ENCODE results near the gene AUTS2. TPM values are rescaled to one million over a fixed set of nuclear protein-coding genes. Genes with fewer than 3 reads are reported as not detected.
A peak's percentile ranks its signal among the peaks of the same experiment; 100 is the strongest.

Gene AUTS2
- total RNA-seq, 1 experiment from 2014 or later: 42.1 TPM

DNA sequence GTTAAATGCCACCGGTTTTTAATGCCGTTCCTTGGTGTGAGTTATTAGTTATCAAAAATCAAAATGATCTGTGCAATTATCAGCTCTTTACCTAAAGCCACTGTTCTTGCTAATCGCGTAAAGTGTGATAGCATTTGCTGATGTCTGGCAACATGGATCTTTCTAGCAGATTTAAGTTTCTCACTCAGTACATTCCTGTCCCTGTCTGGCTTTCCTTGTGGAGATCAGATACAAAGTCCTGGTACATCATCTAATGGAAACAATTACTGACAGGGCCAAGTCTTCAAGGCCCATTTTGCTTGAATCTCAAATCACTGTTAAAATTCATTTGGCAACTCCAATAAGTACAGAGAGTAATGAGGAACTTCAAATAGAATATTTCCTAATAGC, 755.7 kb downstream of the AUTS2 start:
- intact Hi-C loops (cut with micrococcal nuclease; ENCODE audit: unreplicated experiment): no loop called here
- POLR2A ChIA-PET (ENCODE audit: low non-redundant PET): no interaction called here
- BruUV-seq (replicated peaks): no TSS peak

DNA sequence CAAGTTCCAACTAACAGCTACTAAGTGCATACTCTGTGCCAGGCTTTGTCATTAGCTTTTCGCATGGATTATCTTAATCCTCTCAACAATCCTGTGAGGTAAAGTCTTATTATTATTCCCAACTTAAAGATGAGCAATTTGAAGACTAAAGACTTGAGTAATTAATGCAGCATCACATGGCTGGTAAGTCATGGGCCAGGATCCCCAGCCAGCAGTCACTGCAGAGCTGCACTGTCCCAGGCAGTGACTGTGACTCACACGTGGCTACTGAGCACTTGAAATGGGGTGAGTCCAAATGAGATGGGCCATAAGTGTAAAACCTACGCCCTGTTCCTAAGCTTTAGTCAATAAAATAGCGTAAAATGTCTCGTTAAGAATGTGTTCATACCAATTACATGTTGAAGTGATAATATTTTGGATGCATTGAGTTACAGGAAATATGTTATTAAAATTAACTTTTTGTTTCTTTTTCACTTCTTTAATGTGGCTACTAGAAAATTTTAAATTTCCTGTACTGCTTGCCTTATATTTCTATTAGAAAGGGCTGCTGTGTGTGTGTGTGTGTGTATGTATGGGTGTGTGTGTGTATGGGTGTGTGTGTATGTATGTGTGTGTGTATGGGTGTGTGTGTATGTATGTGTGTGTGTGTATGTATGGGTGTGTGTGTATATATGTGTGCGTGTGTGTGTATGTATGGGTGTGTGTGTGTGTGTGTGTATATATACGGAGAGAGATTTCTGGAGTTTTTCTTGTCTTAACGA, 756.3 kb downstream of the AUTS2 start:
- ChIA-PET CTCF (no interaction called here), POLR2A (ENCODE audit: low non-redundant PET) (no interaction called here)
- Histone ChIP-seq H3K9me3 (ENCODE audit: low read depth, low read length, poor library complexity, severe bottlenecking) (no peaks in the 10 kb centered on the region), H3K4me3 (ENCODE audit: low read depth, low read length, poor library complexity, severe bottlenecking) (no peak overlapping the region), H3K4me1 (ENCODE audit: insufficient read depth, low read length, poor library complexity, severe bottlenecking) (peaks cover 19% of the 10 kb centered on the region), H3K27me3 (replicated peaks; ENCODE audit: insufficient read depth, low read depth, low read length, poor library complexity) (no peaks in the 10 kb centered on the region), H3K27ac (ENCODE audit: low read depth, low read length, poor library complexity, severe bottlenecking) (no peak overlapping the region), H3K36me3 (ENCODE audit: insufficient read depth, low read length, poor library complexity, severe bottlenecking) (no peaks in the 10 kb centered on the region)
- intact Hi-C loops (cut with micrococcal nuclease; ENCODE audit: unreplicated experiment): no loop called here
- no TSS peak for BruUV-seq (replicated peaks)
- peak; percentile 4 for DNase-seq (ENCODE audit: low spot score)
- TF ChIP-seq, protein P1, sequence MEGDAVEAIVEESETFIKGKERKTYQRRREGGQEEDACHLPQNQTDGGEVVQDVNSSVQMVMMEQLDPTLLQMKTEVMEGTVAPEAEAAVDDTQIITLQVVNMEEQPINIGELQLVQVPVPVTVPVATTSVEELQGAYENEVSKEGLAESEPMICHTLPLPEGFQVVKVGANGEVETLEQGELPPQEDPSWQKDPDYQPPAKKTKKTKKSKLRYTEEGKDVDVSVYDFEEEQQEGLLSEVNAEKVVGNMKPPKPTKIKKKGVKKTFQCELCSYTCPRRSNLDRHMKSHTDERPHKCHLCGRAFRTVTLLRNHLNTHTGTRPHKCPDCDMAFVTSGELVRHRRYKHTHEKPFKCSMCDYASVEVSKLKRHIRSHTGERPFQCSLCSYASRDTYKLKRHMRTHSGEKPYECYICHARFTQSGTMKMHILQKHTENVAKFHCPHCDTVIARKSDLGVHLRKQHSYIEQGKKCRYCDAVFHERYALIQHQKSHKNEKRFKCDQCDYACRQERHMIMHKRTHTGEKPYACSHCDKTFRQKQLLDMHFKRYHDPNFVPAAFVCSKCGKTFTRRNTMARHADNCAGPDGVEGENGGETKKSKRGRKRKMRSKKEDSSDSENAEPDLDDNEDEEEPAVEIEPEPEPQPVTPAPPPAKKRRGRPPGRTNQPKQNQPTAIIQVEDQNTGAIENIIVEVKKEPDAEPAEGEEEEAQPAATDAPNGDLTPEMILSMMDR (conservative IDR thresholded peaks at IDR 0.05; ENCODE audit: low read depth, low read length): no peak
- no peak for TF ChIP-seq EZH2 (IDR thresholded peaks at IDR 0.05; ENCODE audit: borderline replicate concordance, low read depth, low read length, poor library complexity, severe bottlenecking)

More for the DNA sequence above, 755.7 kb downstream of the AUTS2 start:
- no peak overlapping the region for H3K27ac ChIP-seq (ENCODE audit: low read depth, low read length, poor library complexity, severe bottlenecking)
- H3K4me1 ChIP-seq (ENCODE audit: insufficient read depth, low read length, poor library complexity, severe bottlenecking): peaks cover 19% of the 10 kb centered on the region
- no peak overlapping the region for H3K4me3 ChIP-seq (ENCODE audit: low read depth, low read length, poor library complexity, severe bottlenecking)
- no peak for DNase-seq (ENCODE audit: low spot score)
- no peaks in the 10 kb centered on the region for H3K27me3 ChIP-seq (replicated peaks; ENCODE audit: insufficient read depth, low read depth, low read length, poor library complexity)
- no peaks in the 10 kb centered on the region for H3K36me3 ChIP-seq (ENCODE audit: insufficient read depth, low read length, poor library complexity, severe bottlenecking)
- TF ChIP-seq, protein P1 (conservative IDR thresholded peaks at IDR 0.05; ENCODE audit: low read depth, low read length): no peak
- no peak for TF ChIP-seq EZH2 (IDR thresholded peaks at IDR 0.05; ENCODE audit: borderline replicate concordance, low read depth, low read length, poor library complexity, severe bottlenecking)
- no peaks in the 10 kb centered on the region for H3K9me3 ChIP-seq (ENCODE audit: low read depth, low read length, poor library complexity, severe bottlenecking)
- CTCF ChIA-PET: no interaction called here

DNA sequence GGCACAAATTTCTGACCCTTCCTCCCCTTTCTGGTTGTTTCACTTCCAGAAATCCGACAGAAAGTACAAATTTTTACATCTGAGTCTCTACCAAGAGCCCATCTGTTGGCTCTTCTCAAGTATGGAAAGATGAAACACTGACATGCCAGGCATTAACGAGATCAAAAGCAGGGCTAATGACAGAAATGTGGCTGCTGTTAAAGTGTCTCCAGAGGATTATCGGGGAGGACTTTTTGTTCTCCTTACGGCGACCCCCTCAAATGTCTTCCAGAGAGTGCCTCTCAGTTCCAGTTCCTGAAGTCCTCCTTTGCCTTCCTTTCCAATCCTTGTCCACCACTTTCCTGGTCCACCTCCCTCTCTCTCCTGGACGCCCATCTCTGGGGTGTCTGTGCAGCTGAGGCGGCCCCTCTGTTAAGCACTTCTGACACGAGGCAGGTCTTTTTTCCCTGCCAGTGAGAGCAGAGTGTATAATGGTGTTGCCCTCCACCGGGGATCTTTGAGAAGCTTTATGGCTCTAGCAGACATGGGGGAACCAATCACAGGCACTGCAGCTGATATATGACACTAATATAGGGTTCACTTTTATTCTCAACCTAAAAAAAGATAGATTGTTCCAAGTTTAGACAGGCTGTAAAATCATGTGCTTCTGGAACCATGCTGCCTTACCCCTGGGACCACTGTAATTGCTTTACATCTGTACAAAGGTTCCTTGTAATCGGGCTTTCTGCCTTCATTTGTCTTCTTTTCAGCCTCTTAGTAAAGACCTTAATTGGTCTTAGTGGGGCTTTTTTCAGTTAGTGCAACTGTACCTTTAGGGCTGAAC, 757.1 kb downstream of the AUTS2 start:
- Histone ChIP-seq H3K9me3 (ENCODE audit: low read depth, low read length, poor library complexity, severe bottlenecking) (no peaks in the 10 kb centered on the region), H3K27ac (ENCODE audit: low read depth, low read length, poor library complexity, severe bottlenecking) (no peak overlapping the region), H3K27me3 (replicated peaks; ENCODE audit: insufficient read depth, low read depth, low read length, poor library complexity) (no peaks in the 10 kb centered on the region), H3K4me3 (ENCODE audit: low read depth, low read length, poor library complexity, severe bottlenecking) (no peak overlapping the region), H3K4me1 (ENCODE audit: insufficient read depth, low read length, poor library complexity, severe bottlenecking) (peaks cover 19% of the 10 kb centered on the region), H3K36me3 (ENCODE audit: insufficient read depth, low read length, poor library complexity, severe bottlenecking) (no peaks in the 10 kb centered on the region)
- TF ChIP-seq, protein P1 (conservative IDR thresholded peaks at IDR 0.05; ENCODE audit: low read depth, low read length): no peak
- TF ChIP-seq EZH2 (IDR thresholded peaks at IDR 0.05; ENCODE audit: borderline replicate concordance, low read depth, low read length, poor library complexity, severe bottlenecking): no peak
- intact Hi-C loops (cut with micrococcal nuclease; ENCODE audit: unreplicated experiment): no loop called here
- DNase-seq (ENCODE audit: low spot score): peak; percentile 51
- ChIA-PET CTCF (no interaction called here), POLR2A (ENCODE audit: low non-redundant PET) (no interaction called here)
- no TSS peak for BruUV-seq (replicated peaks)

All from A673 (cell line).